Kidney epithelial cell (primary cell): ENCODE data around the gene GPC3. TPM values are rescaled to one million over a fixed set of nuclear protein-coding genes. Genes with fewer than 3 reads are reported as not detected.

Experiments used
- DNase-seq: peaks from one replicate; pipeline ENCODE4 v3.0.0-alpha.2; 2010; ENCODE audit warnings: low read depth
- H3K27me3 ChIP-seq: 2 replicates; pipeline ENCODE4 v1.6.0; 2011; ENCODE audit warnings: low read length; ENCODE audit not compliant: control insufficient read depth, insufficient read depth
- H3K36me3 ChIP-seq: 2 replicates; pipeline ENCODE4 v1.5.1; 2011; ENCODE audit warnings: low read length; ENCODE audit not compliant: control insufficient read depth, insufficient read depth
- H3K4me3 ChIP-seq: 2 replicates; pipeline ENCODE4 v1.5.1; 2011; ENCODE audit warnings: low read depth, mild to moderate bottlenecking, control low read depth, low read length
- CTCF ChIP-seq: IDR thresholded peaks from 2 replicates; pipeline ENCODE4 v1.5.1; 2011; ENCODE audit warnings: mild to moderate bottlenecking, moderate library complexity, low read length, control low read depth, inconsistent platforms; ENCODE audit not compliant: insufficient read depth, poor library complexity, severe bottlenecking
- total RNA-seq: library from RNA; depleted of rRNA; stranded (reverse); fragments of >200 nt; gene quantifications from 2 replicates; pipeline ENCODE4 v1.2.3, GENCODE V29; 2015

Gene GPC3
- total RNA-seq, 1 donor from 2014 or later = 14.5 TPM

GRCh38 chrX:133852401-133852800 lies 133.0 kb downstream of the GPC3 start:
- Histone ChIP-seq H3K4me3 (no peak overlapping the region), H3K36me3 (no peaks in the 10 kb centered on the region), H3K27me3 (no peaks in the 10 kb centered on the region)
- no peak for DNase-seq
- no peak for TF ChIP-seq CTCF

GRCh38 chrX:133850399-133850798 lies 135.0 kb downstream of the GPC3 start:
- DNase-seq = no peak
- H3K4me3 ChIP-seq = no peak overlapping the region
- no peak for TF ChIP-seq CTCF
- H3K36me3 ChIP-seq = no peaks in the 10 kb centered on the region
- H3K27me3 ChIP-seq = no peaks in the 10 kb centered on the region

- no peak overlapping the region for H3K4me3 ChIP-seq
- TF ChIP-seq CTCF = no peak
- H3K27me3 ChIP-seq = no peaks in the 10 kb centered on the region
- DNase-seq = no peak
- H3K36me3 ChIP-seq = no peaks in the 10 kb centered on the region
These were observed 135.7 kb downstream of the GPC3 start for GRCh38 chrX:133849676-133850075.

- no peak for TF ChIP-seq CTCF
- Histone ChIP-seq H3K4me3 (no peak overlapping the region), H3K27me3 (no peaks in the 10 kb centered on the region), H3K36me3 (no peaks in the 10 kb centered on the region)
- DNase-seq = no peak
These were observed 137.9 kb downstream of the GPC3 start for GRCh38 chrX:133847340-133847994.

DNA sequence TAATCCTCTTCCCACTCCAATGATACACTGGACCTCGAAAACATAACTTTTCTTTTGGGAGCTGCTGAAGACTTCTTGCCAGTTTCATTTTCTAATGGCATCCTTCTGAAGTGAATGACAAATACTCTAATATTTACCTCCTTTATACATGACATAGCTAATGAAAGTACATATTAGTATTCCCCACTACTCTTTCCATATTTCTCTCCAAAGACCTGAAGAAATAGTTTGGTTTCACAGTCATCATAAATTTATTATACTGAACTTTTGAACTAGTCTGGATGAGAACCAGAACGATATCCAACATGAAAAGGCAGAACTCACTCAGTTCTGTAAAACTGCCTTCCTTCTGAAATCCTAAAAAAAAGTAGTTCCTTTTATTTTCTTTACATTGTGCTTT lies 139.1 kb downstream of the GPC3 start:
- H3K36me3 ChIP-seq = no peaks in the 10 kb centered on the region
- H3K4me3 ChIP-seq = no peak overlapping the region
- H3K27me3 ChIP-seq = no peaks in the 10 kb centered on the region
- TF ChIP-seq CTCF = no peak
- DNase-seq = no peak

GRCh38 chrX:133840415-133840814 lies 145.0 kb downstream of the GPC3 start:
- no peak for TF ChIP-seq CTCF
- Histone ChIP-seq H3K4me3 (no peak overlapping the region), H3K36me3 (no peaks in the 10 kb centered on the region), H3K27me3 (peaks cover 3% of the 10 kb centered on the region)
- DNase-seq = no peak
